Measurements from ENCODE around the gene TAS2R14. TPM values are rescaled to one million over a fixed set of nuclear protein-coding genes. Genes with fewer than 3 reads are reported as not detected.

The TAS2R14 gene
- total RNA-seq, 1 donor, result 1.2 TPM

Other genes starting within 250 kb of the TAS2R14 start
- gene YBX3, start 215.9 kb downstream of the TAS2R14 start, total RNA-seq, result 141 TPM
- gene TAS2R7, start 136.6 kb downstream of the TAS2R14 start, total RNA-seq, result not detected
- gene TAS2R8, start 132.0 kb downstream of the TAS2R14 start, total RNA-seq, result 0.21 TPM
- gene TAS2R9, start 129.1 kb downstream of the TAS2R14 start, total RNA-seq, result not detected
- 0.31 TPM for gene TAS2R10, start 112.9 kb downstream of the TAS2R14 start, total RNA-seq
- gene PRR4, start 89.8 kb downstream of the TAS2R14 start, total RNA-seq, result 0.52 TPM
- gene PRH1, start 55.0 kb downstream of the TAS2R14 start, total RNA-seq, result 24.2 TPM
- 0.94 TPM for gene TAS2R13, start 29.7 kb downstream of the TAS2R14 start, total RNA-seq
- not detected for gene PRH2, start 10.0 kb downstream of the TAS2R14 start, total RNA-seq
- 0.31 TPM for gene TAS2R50, start 47.6 kb upstream of the TAS2R14 start, total RNA-seq
- 2.6 TPM for gene TAS2R20, start 59.0 kb upstream of the TAS2R14 start, total RNA-seq
- gene TAS2R19, start 83.4 kb upstream of the TAS2R14 start, total RNA-seq, result 1.8 TPM
- 3.9 TPM for gene TAS2R31, start 92.1 kb upstream of the TAS2R14 start, total RNA-seq
- 6.5 TPM for gene TAS2R46, start 123.0 kb upstream of the TAS2R14 start, total RNA-seq
- not detected for gene TAS2R43, start 153.1 kb upstream of the TAS2R14 start, total RNA-seq
- 21.8 TPM for gene TAS2R30, start 195.4 kb upstream of the TAS2R14 start, total RNA-seq
- 6.3 TPM for gene SMIM10L1, start 231.9 kb upstream of the TAS2R14 start, total RNA-seq
- not detected for gene TAS2R42, start 247.7 kb upstream of the TAS2R14 start, total RNA-seq